Measurements from ENCODE around the gene AHNAK2.
"Not testable (repeated sequence)": the region's sequence is repeated elsewhere in the genome, so short reads cannot be mapped to it uniquely, and the experiment has no call there.

- not testable (repeated sequence) for TF ChIP-seq CTCF, POLR2A, EP300 (IDR thresholded peaks at IDR 0.05)
These were observed 32.9 kb downstream of the AHNAK2 start for GRCh38 chr14:104945266-104945665.

All from ovary (tissue), 3 donors.